NCI-H1436 treated with DMSO at 0.1 percent for 48 hours (cell line): ENCODE data around the gene KIF17.

Experiments
- DNase-seq: peaks from one replicate; lab custom pipeline; 2025; lab: John Stamatoyannopoulos, UW

Gene KIF17

GRCh38 chr1:20625176-20626097, 92.4 kb downstream of the KIF17 start:
- DNase-seq: no peak

- DNase-seq: no peak
Observed at GRCh38 chr1:20624709-20625108, 93.1 kb downstream of the KIF17 start.

GRCh38 chr1:20621012-20621411, 96.8 kb downstream of the KIF17 start:
- no peak for DNase-seq

GRCh38 chr1:20619999-20620398, 97.8 kb downstream of the KIF17 start:
- no peak for DNase-seq

GRCh38 chr1:20618550-20618949, 99.3 kb downstream of the KIF17 start:
- no peak for DNase-seq

GRCh38 chr1:20616847-20617487, 100.8 kb downstream of the KIF17 start:
- no peak for DNase-seq

GRCh38 chr1:20615946-20616846, 101.6 kb downstream of the KIF17 start:
- DNase-seq: no peak

- DNase-seq: no peak
Observed at GRCh38 chr1:20614131-20614579, 103.7 kb downstream of the KIF17 start.
